Epidermal melanocyte (primary cell): ENCODE results near the gene FHIT.

ENCODE experiments used
- DNase-seq: peaks from one replicate; pipeline ENCODE4 v3.0.0; 2011; ENCODE audit warnings: low spot score; ENCODE audit not compliant: insufficient read length

Gene FHIT

DNA sequence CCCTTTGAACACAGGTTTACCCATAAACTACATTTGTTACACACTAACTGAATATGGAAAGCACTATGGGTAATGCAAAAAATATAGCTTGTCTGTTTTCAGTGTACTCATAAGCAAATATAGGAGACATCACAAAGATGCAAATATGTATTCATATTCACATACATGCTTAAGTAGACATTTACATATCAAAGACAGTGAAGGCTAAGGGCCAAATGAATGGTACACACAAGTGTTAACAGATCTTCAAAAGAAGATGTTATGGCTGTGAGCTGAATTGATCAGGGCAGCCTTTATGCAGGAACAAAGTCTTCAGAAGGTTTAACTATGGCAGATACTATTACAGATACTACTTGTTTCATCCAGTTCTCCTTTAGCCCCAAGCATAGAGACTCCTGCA, 384.1 kb downstream of the FHIT start:
- DNase-seq = no peak

DNA sequence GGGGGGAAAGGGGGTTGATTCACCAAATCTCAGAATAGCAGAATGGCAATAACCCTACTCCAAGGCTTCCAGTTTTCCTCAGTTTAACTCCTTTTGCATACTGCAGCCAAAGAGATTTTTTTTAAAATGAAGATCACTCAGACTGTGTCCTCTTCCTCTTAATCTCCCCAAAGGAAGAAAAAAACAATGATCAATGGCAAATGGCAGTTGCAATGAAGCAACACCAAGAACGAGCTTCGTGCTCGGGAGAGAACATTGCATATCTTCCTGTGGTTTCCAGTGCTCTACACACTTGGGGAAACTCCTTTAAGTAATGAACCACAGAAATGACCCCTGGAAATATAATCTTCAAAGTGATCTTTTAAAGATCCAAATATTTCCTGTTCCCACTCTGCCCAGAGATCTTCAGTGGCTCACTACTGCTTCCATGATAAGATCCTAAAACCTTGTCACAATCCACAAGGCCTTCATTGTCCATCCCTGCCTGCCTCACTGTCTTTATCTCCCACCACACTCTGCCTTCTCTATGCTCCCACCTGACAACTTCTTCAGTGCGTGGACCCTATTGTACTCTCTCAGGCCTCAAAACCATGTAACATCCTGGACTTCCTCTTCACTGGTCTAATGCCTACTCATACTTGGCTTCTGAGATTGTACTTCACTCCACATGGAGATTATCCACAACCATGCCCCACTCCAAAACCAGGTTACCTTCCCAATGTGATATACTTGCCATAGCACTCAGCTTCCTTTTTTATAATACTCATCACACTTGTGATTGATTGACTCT, 394.8 kb downstream of the FHIT start:
- no peak for DNase-seq

DNA sequence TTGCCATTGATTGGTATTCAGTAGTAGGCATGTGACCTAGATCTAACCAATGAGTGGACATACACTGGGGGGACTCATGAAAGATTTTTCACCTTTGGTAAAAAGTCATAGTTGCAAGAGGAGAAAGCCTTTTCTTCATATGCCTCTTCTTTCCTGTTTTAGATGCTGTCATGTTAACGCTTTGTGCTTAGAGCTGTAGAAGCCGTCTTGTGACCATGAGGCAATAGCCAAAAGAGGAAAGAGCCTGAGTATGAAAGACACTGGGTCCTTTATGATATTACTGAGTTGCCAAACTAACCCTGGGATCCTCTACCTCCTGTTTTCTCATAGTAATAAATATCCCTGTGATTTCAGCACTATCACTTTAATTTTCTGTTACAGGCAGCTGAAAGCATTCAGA, 396.0 kb downstream of the FHIT start:
- DNase-seq = peak; percentile 16

DNA sequence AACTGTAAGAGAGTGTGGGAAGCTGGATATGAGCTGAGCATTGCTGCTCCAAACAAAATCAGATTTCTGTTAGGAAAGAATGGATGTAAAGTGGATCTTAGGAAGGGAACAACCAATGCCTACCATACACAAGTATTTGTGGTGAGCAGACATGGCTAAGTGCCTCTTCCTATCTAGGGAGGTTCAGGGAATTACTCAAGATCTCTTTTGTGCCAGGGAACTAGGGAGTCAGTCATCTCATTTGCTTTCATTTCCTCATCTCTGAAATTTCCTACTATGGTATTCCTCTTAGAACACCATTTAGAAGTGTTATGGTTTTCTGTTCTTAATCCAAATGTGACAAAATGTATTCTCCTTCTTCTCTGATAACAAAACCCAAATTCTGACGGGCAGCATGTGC, 396.5 kb downstream of the FHIT start:
- no peak for DNase-seq

DNA sequence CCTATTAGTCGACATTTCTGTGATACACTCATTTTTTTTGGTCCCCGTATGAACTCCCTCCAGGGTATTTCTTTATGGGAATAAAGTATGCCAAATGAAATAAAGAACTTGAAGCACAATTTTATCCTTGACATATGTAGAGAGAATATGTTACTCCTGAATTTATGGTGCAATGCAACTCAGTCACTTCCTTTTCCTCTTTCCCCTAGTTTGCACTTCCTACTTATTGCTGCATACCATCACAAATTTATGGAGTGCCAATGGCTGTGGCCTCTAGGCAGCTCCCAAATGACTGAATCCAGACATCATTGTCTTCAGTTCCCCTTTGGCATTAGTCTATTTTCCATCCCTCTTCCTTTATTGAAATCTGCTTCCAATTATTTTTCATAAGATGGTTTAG, 403.5 kb downstream of the FHIT start:
- DNase-seq = no peak

DNA sequence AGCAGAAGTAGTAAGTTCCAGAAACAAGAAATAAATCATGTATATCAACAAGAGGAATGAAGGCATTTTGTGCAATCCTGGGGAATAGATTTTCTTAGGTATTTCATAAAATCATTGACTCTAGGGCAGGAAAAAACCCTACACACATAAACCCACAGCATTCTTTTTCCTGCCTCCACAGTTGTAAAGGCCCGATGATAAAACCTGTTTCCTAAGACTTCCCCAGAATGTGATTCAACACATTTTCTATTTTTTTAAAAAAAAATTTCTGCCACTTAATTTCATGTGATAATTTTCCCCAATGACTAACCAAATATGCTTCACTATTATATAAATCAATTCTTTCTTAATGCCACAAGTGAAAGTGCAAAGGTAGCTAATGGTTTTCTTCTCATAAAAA, 407.0 kb downstream of the FHIT start:
- DNase-seq = no peak

DNA sequence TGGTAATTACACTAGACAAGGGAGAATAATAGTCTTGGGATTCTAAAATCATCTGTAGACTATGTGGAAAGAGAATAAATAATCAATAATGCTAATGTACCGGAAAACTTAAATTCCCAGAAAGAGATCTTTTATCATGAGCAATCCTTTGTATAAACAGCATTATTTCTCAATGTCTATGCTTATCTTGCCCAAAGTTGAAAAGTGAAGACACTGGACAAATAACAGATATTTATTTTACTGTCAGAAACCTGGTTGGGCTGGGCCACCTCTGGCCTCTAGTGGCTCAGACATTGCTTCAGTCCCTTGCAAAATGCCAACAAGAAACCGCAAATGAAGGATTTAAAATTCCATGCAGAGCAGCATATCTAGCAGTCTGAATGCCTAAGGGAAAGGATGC, 409.9 kb downstream of the FHIT start:
- DNase-seq = no peak

DNA sequence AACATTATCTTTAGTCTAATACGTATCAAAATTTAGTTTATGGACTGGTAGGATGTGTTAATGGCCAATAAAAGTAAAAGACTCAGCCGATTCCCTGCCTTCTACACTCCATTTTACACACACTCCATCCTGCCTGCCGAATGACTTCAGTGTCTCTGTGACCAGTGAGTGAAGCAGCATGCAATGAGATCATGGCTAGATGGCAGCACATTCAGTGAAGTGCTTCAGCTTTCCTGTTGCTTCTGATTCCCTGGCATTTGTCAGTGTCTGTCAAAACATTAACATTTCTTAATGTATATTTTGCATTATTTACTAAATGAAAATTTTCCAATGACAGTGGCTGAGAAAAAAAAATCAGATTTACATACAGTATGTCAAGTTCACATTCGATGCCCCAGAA, 412.0 kb downstream of the FHIT start:
- DNase-seq = no peak

DNA sequence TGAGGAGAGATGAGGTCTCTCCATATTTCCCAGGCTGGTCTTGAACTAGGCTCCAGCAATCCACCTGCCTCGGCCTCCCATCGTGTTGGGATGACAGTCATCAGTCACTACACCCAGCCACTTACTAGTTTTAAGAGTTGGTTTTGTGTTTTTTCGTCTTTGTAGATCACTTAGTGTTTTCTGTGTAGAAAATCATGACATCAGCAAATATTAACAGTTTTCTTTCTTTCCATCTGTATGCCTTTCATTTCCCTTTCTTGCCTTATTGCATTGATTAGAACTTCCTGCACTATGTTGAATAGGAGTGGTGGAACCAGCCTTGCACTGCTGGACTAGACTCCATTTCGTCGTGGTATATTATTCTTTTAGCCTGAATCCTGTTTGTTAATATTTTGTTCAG, 415.5 kb downstream of the FHIT start:
- DNase-seq = no peak

DNA sequence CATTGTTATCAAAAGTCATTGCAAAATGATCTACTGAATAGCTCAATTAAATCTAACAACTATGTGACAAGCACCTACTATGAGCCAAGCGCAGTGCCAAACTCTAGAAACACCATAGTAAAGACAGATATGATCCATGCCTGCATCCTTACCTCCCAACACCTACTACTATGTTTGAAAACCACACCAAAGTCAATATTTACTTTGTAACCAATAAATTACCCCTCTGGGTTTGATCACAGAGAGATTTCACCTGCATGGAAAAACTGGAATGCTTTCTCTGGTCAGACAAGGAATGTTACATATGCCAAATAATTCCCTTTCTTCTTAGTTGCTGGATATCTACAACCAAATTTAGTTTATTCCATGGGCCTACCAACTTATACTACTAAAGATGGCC, 422.2 kb downstream of the FHIT start:
- no peak for DNase-seq

DNA sequence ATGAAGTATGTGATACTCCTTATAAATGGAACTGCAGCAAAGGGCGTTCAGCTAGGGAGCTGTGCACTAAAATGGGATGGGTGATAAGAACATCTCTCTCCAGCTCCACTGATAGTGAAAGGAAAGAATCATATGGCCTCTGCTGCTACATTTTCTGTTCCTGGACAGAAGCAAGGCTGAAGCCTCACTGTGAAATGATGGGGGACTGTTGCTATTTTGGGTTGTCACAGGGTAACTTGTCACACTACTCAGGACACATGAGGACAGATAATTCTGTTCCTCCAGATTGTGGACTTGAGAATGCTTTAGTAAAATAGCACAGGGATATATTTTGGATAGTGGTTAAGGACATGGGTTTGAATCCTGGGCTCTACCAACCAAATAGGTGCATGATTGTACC, 423.6 kb downstream of the FHIT start:
- DNase-seq = no peak

DNA sequence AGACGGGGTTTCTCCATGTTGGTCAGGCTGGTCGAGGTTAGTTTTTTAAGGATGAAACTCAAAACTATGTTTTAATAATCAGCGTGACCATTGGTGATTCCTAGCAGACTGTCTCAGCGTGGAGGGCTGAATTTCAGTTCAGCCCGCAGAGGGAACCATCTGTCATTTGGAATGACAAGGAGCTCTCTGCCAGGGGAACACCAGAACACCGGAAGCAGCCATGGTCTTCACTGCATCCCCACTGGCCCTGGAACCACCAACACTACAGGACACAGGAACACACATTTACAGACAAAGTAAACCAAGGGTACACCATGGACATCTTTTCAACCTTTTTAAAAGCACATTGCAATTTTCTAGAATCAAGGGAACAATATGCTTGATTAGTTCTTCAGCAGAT, 424.7 kb downstream of the FHIT start:
- no peak for DNase-seq

DNA sequence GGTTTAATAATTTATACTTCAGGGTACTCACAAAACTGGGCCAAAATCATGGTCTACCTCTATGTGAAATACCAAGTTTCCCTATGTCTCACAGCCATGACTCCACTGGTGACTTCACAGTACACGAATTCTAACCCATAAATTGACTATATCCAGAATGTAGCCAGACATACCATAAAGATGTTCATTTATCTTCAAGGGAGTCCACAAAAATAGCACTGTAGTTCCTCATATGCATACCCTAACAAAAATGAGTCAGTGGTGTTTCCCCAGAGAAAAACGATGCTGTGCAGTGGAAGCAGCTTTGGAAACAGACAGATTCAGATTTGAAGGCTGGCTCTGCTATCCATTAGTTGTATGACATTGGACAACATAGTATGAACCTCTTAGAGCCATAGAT, 438.8 kb downstream of the FHIT start:
- DNase-seq = no peak

DNA sequence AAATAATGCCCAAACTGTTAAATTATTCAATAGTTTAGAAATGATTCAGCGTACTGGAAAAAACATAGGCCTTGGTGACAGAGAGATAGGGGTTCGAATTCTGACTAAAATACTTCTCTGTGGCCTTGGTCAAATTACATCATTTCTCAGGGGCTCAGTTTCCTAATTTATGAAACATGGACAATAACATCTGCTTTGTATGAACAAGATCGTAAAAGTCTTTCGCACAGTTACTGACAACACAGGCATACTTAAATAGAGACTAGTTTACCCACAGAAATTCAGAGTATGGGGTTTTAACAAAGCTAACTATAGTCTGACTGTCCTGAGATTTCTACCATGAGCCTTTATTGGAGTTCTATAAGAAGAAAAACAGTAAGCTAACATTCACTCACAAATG, 440.4 kb downstream of the FHIT start:
- no peak for DNase-seq

DNA sequence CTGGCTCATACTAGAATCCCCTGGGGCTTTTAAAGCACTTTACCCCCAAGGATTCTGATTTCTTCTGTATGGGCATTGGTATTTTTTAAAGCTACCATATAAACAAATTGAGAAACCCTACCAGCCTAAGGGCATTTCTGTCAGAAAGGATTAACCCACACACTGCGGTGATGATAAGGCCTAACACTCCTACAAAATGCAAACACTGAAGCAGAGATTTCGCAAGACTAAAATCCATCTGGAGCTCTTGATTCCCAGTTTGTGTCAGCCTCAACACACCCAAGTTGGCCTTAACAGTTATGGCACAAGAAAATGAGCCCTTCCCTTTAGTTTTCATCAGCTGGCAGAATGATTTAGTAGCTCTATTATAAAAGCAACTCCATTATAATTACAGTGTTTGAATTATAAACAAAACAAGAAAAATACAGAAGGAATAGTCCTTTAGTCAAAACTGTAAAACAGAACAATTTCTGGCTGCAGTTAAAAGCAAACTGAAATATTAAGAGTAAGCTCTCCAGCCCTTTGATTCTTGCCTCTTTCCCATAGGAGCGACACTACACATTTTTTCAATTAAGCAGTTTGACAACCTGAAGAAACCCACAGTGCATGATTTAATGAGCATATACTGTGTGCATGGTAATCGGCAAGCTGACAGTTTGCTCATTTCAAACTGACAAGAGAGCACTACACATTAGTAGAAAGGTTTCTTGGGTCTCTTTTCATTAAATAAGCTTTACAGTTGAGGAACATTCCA, 441.2 kb downstream of the FHIT start:
- DNase-seq = no peak

DNA sequence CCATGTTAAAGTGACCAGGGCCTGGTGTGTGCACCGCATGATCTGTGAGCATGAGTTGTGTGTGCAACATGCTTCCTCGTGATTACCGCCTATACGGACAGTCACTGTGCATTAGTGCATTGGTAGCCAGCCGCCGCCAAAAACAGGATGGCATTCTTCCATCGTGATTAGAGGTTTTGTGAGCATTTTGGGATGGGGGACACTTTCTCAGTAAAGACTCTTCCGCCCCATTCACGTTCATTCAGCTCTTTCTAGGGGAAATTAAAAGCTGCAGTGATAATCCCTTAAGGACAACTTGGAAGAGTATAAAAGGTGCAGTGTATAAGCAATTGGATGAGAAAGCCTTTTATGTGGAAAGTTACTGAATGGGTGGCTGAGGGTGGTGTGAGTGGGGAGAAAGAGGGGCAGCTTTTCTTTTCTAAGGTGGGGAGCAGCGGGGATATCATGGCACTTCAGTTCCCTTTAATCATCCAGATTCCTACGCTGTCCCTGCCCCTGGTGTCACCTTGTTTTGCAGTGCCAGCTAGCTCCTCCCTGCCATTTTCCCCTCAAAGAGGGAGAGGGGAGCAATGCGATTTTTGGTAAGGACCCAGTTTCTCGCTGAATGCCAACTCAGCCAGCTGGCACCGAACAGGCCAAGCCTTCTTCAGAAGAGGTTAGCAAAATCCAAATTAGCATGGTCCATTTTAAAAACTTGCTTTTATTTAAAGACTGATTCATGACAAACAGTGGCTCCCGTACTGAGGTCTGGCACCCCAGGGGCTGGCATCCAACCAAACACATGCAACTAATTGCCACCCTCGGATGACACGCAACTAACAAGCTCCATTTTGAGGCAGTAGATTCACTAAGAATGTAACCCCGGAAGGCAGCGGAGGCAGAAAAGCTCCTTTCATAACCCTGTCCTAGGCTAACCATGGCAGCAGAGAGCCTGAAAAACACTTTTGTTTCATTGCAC, 447.8 kb downstream of the FHIT start:
- DNase-seq = peak; percentile 40

DNA sequence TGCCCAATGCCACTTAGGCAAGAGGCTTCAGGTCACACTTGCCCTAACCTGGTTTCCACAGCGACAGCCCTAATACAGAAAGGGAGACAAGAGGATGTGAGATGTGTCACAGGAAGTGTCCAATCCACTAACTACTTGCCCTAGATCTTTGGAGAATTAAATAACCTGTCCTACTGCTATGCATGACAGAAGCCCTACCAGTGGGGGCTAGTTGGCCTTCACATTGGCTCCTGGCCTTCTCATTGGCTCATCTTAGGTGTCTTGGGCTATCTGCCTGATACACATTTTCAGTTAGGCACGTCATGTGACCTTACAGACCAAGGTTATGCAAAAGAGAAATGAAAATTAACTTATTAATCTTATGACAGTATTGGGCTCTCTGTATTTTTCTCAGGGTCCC, 449.9 kb downstream of the FHIT start:
- no peak for DNase-seq

DNA sequence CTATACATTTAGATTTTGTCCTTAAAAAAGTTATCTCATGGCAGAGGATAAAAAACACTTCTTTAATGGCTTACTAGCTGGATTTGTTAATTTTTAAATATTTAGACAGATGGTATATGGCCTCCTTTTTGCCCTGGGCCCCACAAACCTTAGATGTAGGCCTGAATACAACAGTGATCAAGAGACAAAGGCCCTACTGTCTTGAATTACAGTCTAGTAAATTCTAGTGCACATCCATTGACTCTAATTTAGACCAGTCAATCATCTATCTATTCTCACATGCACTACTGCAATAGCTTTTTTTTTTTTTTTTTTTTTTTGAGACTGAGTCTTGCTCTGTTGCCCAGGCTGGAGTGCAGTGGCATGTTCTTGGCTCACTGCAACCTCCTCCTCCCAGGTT, 452.8 kb downstream of the FHIT start:
- DNase-seq = no peak

DNA sequence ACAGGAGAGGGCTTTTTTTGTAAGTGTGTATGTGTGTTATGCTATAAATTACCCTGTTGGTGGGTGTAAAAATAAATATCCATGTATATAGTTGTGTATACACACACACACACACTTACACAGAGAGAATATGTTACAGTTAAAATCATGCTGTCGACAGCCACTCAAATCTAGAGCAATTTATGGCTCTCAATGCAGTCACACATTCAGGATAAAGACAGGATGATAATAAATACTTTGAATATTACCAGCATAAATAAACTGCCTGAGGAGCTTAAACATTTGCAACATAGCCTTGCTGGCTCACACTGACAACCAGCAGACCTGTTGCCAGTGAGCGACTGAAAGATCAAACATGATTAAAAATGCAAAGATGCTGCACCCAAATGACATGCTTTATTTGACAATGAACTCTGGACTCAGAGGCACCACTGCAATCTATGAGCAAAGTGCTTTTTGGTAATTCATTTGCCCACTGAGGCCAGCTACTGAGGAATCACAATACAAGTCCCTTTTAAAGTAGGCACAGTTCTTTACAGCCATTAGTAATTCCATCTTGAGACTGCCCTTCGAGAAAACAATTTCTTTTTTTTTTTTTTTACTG, 458.9 kb downstream of the FHIT start:
- no peak for DNase-seq

DNA sequence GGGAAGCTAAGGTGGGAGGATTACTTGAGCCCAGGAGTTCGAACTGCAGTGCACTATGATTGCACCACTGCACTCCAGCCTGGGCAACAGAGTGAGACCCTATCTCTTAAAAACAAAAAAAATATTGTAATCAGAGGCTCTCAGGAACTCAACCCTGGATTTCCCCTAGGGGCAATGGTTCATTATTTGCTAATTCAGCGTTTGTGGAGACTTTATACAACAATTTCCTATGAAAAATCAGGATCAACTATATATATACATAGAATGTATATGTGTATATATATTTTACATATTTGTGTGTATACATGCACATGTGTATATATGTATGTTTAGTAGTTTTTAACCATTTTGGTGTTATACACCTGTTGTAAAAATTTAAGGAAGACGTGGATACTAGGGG, 463.1 kb downstream of the FHIT start:
- no peak for DNase-seq

DNA sequence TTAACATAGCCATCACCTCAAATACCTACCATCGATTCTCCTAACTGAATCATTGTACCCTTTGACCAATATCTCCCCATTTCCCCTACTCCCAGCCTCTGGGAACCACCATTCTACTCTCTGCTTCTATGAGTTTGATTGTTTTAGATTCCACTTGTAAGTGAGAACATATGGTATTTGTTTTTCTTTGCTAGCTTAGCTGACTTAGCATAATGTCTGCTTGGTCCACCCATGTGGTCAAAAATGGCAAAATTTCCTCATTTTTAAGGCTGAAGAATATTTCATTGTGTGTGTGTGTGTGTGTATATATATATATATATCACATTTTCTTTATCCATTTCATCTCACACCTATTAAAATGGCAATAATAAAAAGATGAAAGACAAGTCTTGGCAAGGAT, 469.3 kb downstream of the FHIT start:
- no peak for DNase-seq

DNA sequence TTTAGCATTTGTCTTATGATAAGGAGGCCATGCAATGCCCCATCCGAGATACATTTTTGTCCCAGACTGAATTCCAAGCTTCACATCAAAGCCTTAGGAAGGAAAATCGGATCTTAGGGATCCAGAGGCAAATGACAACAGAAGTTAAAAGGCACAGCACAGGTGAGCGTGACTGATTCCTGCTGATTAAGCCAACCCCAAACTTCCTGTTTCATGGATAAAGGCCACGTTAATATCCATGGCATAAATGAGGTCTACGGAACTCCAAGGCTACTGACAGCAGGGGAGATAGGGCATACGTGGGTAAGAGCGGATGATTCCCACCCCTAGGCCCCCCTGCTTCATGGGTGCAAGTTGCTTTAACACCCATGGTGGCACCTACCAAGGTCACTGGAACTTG, 471.6 kb downstream of the FHIT start:
- DNase-seq = no peak
